K562 (cell line): ENCODE results near the gene TNPO2. TPM values are rescaled to one million over a fixed set of nuclear protein-coding genes. Genes with fewer than 3 reads are reported as not detected.
A peak's percentile ranks its signal among the peaks of the same experiment; 100 is the strongest.

Experiments used
- ADNP ChIP-seq: fragments of 200-800 bp; sonication (Bioruptor generic); IDR thresholded peaks from 2 replicates; pipeline ENCODE4 v1.6.1; 2016; ENCODE audit warnings: missing genetic modification characterization, missing compliant biosample characterization
- C11orf30 ChIP-seq: fragments of 450-650 bp; IDR thresholded peaks from 2 replicates; pipeline ENCODE4 v1.6.1; 2016; ENCODE audit warnings: low read depth, mild to moderate bottlenecking
- RHOXF2B ChIP-seq: fragments of 250-450 bp; sonication (Bioruptor Pico); conservative IDR thresholded peaks from 2 replicates; pipeline ENCODE4 v1.5.1; 2021
- TCF7L2 ChIP-seq: fragments of 150-350 bp; IDR thresholded peaks from 2 replicates; pipeline ENCODE4 v1.6.1; 2016; ENCODE audit warnings: low read depth, mild to moderate bottlenecking, low read length, moderate library complexity
- TOE1 ChIP-seq, 2 experiments: fragments of 450-650 bp in 1 of 2; sonication (generic) in 1 of 2; formaldehyde crosslinking in 1 of 2; IDR thresholded peaks; 2 replicates each; pipeline versions ENCODE4 v1.7.1 to v1.8.0; 2016 to 2022; ENCODE audit warnings: borderline replicate concordance in 2 of 2, mild to moderate bottlenecking in 2 of 2, antibody characterized with exemption in 1 of 2, inconsistent platforms in 1 of 2, low read depth in 1 of 2, missing genetic modification reagents in 1 of 2, moderate library complexity in 1 of 2
- XRCC3 ChIP-seq: fragments of 450-650 bp; IDR thresholded peaks from 2 replicates; pipeline ENCODE4 v1.6.1; 2017; ENCODE audit warnings: mild to moderate bottlenecking, moderate library complexity
- ZFX ChIP-seq: sonication (generic); formaldehyde crosslinking; IDR thresholded peaks from 2 replicates; pipeline ENCODE4 v1.8.0; 2022; ENCODE audit warnings: mild to moderate bottlenecking, missing genetic modification reagents, moderate library complexity
- ZNF316 ChIP-seq: fragments of 450-650 bp; IDR thresholded peaks from 2 replicates; pipeline ENCODE4 v1.6.1; 2016
- polyA plus RNA-seq, 8 experiments: library from polyadenylated mRNA; depleted of rRNA in 4 of 8; stranded (reverse) in 5 of 8; unstranded in 3 of 8; fragments of >200 nt; fragmentation: Nextera tagmentation in 2 of 8; fragmentation: Illumina TruSeq in 1 of 8; extraction: Ambion mirVana in 2 of 8; extraction: Trizol in 1 of 8; gene quantifications; 2 replicates each; pipeline versions ENCODE4 v1.2.1 to v1.2.3, GENCODE V29; 2011 to 2014; ENCODE audit warnings: inconsistent platforms in 1 of 8, missing spikeins in 1 of 8
- total RNA-seq, 7 experiments: library from RNA; depleted of rRNA in 6 of 7; stranded (reverse); fragments of >200 nt in 6 of 7; fragmentation: Illumina TruSeq in 2 of 7; extraction: Trizol in 2 of 7; gene quantifications; 2 replicates each; pipeline versions ENCODE4 v1.2.1 to v1.2.3, GENCODE V29; 2011 to 2021; ENCODE audit warnings: low replicate concordance in 1 of 7
- TF ChIP-seq, protein P1 (sequence below): sonication (generic); formaldehyde crosslinking; IDR thresholded peaks from 2 replicates; pipeline ENCODE4 v1.8.1; 2023; ENCODE audit warnings: mild to moderate bottlenecking, missing genetic modification reagents
- TF ChIP-seq, protein P2 (sequence below): fragments of 250-450 bp; sonication (Bioruptor Pico); IDR thresholded peaks from 2 replicates; pipeline ENCODE4 v1.8.0; 2021; ENCODE audit warnings: moderate library complexity, mild to moderate bottlenecking, inconsistent platforms
- TF ChIP-seq, protein P3 (sequence below): fragments of 250-450 bp; sonication (Bioruptor Pico); IDR thresholded peaks from 2 replicates; pipeline ENCODE4 v1.5.0; 2021; ENCODE audit warnings: mild to moderate bottlenecking, moderate library complexity
- TF ChIP-seq, protein P4 (sequence below), 2 experiments: fragments of 450-650 bp; IDR thresholded peaks; 2 replicates each; pipeline ENCODE4 v1.6.1; 2016; ENCODE audit warnings: mild to moderate bottlenecking in 2 of 2, borderline replicate concordance in 1 of 2, low read depth in 1 of 2, moderate library complexity in 1 of 2

The TNPO2 gene
- total and polyA plus RNA-seq, 9 of the 15 experiments (the other 6 are each of a cell fraction or from before 2014, with no cell fraction given): 6.0 to 126 (median 53.8) TPM

DNA sequence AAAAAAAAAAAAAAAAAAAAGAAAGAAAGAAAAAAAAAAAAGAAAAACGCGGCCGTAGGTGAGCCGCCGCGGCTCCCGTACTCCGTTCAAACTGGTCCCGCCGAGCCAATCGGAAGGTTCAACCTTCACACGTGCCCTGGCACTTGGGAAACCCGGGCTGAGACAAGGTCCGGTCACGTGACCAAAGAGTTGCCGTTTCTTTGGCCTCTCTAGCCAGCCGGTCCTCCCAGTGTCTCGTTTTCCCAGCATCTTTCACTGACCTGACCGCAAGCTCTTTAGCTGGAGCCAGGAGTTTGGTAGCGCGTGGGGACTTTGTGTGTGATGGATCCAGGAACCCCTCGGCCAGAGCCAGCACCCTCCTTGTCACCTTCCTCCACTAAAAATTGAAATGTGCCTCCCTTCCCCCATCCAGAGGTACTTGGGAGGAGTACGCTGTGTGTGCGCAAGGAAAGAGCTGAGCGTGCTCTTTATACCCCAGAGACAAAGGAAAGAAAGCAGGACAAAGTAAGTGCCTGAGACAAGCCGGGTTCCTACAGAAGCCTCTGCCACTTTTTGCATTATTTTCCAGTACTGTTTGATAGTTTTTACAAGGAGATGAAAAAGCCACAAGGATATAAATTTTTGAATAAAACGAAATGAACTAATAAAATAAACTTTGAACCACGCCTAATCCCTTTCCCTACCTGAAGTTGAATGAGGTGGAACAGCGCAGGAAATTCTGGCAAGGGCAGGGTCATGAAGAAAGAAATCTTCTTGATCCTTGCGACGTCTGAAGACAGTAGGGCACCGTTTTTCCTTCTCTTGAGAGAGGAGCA lies 959 bp downstream of the TNPO2 start (continued):
- TF ChIP-seq, protein P1, sequence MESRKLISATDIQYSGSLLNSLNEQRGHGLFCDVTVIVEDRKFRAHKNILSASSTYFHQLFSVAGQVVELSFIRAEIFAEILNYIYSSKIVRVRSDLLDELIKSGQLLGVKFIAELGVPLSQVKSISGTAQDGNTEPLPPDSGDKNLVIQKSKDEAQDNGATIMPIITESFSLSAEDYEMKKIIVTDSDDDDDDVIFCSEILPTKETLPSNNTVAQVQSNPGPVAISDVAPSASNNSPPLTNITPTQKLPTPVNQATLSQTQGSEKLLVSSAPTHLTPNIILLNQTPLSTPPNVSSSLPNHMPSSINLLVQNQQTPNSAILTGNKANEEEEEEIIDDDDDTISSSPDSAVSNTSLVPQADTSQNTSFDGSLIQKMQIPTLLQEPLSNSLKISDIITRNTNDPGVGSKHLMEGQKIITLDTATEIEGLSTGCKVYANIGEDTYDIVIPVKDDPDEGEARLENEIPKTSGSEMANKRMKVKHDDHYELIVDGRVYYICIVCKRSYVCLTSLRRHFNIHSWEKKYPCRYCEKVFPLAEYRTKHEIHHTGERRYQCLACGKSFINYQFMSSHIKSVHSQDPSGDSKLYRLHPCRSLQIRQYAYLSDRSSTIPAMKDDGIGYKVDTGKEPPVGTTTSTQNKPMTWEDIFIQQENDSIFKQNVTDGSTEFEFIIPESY: no peak
- TF ChIP-seq C11orf30 (peak; percentile 87), XRCC3 (no peak), ZFX (CRISPR knock-in tag) (no peak; the same call in 1 of the 2 replicates), TCF7L2 (no peak), ADNP (tag) (no peak), RHOXF2B (0 out of 2 replicates have a peak, but pooled peaks have one; percentile 65), ZNF316 (peak; percentile 81), TOE1 (IDR thresholded peaks at IDR 0.05; ENCODE audit: borderline replicate concordance) (peak; percentile 100), TOE1 (CRISPR knock-in tag; IDR thresholded peaks at IDR 0.05; ENCODE audit: borderline replicate concordance, low read depth) (no peak)
- TF ChIP-seq, protein P2, sequence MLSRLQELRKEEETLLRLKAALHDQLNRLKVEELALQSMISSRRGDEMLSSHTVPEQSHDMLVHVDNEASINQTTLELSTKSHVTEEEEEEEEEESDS (CRISPR knock-in tag): no peak
- TF ChIP-seq, protein P3, sequence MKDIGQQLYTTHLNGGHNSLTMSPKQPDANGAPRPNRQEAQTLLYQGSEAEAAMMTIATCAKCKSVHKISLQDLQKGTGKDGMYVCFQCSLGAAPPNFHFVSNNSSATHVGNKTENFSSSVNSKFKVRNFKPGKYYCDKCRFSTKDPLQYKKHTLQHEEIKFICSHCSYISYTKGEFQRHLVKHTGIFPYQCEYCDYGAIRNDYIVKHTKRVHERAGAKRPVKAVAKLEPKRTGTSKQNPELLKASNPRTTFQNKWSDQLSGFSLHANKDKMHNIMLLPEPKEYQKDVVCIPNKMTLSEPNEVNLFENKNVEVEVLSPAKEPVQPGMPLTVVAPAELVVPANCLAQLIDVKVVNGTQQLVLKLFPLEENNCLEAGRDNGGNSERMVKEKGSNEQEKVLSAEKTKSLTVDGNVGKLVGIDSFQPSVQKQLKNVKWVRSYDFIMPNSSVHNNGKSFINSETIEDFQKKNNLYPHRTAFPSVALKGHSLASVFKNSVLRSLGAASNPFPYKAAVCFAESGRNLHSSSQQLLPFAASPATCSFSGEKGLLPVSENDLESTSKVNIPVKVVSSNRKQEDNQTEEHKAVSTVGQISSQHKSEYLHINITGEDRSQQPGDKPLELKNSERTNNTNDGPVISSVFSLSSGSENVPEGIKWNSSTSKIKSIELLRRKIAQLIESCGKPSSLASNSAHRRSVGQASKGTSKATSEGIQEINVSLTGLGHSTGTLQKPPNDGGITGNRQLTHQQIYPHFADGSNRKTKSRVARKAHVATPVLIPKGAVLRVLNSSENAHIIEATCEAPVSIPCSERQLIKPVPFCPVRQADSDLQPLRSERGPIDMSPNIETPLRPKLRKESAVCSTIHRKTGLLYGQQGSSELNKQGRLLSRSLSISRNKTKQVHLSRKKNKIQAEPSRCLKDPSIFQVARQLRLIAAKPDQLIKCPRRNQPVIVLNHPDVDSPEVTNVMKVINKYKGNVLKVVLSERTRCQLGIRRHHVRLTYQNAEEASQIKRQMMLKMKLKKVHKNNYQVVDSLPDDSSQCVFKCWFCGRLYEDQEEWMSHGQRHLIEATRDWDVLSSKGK (CRISPR knock-in tag): no peak
- TF ChIP-seq, protein P4, sequence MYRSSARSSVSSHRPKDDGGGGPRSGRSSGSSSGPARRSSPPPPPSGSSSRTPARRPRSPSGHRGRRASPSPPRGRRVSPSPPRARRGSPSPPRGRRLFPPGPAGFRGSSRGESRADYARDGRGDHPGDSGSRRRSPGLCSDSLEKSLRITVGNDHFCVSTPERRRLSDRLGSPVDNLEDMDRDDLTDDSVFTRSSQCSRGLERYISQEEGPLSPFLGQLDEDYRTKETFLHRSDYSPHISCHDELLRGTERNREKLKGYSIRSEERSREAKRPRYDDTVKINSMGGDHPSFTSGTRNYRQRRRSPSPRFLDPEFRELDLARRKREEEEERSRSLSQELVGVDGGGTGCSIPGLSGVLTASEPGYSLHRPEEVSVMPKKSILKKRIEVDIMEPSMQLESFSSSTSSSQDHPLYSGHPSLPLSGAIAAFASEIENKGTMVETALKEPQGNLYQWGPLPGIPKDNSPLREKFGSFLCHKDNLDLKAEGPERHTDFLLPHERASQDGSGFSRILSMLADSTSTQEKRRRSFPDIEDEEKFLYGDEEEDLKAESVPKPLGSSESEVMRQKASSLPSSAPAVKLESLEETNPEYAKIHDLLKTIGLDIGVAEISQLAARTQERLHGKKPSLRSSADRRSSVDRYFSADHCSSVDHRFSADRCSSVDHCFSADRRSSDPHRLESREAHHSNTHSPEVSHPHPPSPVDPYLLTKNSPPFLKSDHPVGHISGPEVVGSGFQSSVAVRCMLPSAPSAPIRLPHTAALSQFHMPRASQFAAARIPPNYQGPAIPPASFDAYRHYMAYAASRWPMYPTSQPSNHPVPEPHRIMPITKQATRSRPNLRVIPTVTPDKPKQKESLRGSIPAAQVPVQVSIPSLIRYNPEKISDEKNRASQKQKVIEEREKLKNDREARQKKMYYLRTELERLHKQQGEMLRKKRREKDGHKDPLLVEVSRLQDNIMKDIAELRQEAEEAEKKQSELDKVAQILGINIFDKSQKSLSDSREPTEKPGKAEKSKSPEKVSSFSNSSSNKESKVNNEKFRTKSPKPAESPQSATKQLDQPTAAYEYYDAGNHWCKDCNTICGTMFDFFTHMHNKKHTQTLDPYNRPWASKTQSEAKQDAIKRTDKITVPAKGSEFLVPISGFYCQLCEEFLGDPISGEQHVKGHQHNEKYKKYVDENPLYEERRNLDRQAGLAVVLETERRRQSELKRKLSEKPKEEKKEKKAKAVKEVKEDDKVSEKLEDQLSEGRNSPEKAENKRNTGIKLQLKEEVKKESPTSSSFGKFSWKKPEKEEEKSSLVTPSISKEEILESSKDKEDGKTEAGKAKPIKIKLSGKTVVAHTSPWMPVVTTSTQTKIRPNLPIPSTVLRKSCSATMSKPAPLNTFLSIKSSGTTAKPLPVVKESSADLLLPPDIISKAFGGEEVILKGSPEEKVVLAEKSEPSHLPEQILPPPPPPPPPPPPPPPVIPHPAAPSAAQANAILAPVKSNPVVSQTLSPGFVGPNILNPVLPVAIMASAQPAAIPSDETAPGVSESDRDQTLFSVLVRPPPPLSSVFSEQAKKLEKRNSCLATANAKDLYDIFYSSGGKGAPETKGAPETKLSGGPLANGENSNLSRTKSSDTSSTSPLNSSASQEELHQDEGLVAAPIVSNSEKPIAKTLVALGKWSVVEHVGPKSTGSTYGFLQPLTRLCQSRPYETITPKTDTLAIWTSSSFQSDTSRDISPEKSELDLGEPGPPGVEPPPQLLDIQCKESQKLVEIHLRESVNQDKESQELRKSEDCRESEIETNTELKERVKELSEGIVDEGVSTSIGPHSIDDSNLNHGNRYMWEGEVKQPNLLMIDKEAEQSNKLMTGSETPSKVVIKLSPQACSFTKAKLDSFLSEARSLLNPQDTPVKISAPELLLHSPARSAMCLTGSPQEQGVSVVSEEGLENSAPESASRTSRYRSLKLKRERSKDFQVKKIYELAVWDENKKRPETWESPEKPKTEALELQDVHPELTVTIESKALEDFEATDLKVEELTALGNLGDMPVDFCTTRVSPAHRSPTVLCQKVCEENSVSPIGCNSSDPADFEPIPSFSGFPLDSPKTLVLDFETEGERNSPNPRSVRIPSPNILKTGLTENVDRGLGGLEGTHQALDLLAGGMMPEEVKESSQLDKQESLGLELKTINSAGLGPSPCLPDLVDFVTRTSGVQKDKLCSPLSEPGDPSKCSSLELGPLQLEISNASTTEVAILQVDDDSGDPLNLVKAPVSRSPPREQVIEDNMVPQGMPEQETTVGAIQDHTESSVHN (IDR thresholded peaks at IDR 0.05; ENCODE audit: borderline replicate concordance in 1 of 2, low read depth in 1 of 2): peak in 1 of 2 experiments; percentile 69; a peak in 1 of 4 replicates
